ENCODE data around the gene FERMT3.

The FERMT3 gene

GRCh38 chr11:64206457-64207255 lies at the start of gene FERMT3:
TSS of gene FERMT3 (plus strand) at chr11:64206721. CDS start at chr11:64207365, 644 bp downstream.
- TF ChIP-seq CTCF (IDR thresholded peaks at IDR 0.05) = no peak

GRCh38 chr11:64157631-64158394 lies 48.7 kb upstream of the FERMT3 start:
- TF ChIP-seq CTCF (IDR thresholded peaks at IDR 0.05) = no peak

- TF ChIP-seq CTCF (IDR thresholded peaks at IDR 0.05) = no peak
Observed at GRCh38 chr11:64161037-64161436, 45.5 kb upstream of the FERMT3 start.

GRCh38 chr11:64163951-64164350 lies 42.6 kb upstream of the FERMT3 start:
- no peak for TF ChIP-seq CTCF (IDR thresholded peaks at IDR 0.05)

GRCh38 chr11:64164392-64165312 lies 41.9 kb upstream of the FERMT3 start:
- TF ChIP-seq CTCF (IDR thresholded peaks at IDR 0.05) = no peak

GRCh38 chr11:64165481-64165841 lies 41.1 kb upstream of the FERMT3 start:
- no peak for TF ChIP-seq CTCF (IDR thresholded peaks at IDR 0.05)

All from LNCAP (cell line).